NCI-H2171 treated with DMSO at 0.1 percent for 48 hours (cell line): ENCODE data around the gene ATE1.
A peak's percentile ranks its signal among the peaks of the same experiment; 100 is the strongest.

Experiments
- DNase-seq: peaks from one replicate; lab custom pipeline; 2025; lab: John Stamatoyannopoulos, UW

ATE1 gene

DNA sequence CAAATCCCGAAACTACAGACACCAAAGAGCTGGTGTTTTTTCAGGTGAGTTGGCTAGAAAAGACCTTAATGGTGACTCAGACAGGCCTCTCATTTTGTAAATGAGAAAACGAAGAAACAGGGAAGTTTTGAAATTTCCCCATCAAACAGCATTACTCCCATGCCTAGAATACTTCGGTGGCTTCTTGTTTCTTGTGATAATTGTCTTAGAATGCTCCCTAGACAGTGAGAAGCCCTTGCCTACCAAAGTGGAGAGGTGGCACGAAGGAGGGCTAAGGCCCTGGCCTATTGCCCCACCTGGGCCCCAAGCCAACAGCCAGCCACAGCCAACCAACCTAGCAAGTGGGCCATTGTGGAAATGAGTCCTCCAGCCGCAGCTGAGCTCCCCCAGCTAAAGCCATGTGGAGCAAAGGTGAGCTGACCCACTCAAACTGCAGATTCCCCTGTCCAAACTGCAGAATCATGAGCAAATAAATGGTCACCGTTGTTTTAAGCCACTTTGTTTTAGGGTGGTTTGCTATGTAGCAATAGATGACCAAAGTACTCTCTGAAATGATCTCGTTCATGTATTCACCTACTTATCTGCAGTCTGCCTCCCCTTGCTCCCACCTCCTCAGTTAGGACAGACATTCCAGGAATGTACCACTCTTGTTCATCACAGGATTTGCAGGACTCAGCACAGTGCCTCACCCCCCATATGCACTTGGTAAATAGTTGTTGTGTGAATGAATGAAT lies 231.9 kb downstream of the ATE1 start:
- DNase-seq, result no peak

DNA sequence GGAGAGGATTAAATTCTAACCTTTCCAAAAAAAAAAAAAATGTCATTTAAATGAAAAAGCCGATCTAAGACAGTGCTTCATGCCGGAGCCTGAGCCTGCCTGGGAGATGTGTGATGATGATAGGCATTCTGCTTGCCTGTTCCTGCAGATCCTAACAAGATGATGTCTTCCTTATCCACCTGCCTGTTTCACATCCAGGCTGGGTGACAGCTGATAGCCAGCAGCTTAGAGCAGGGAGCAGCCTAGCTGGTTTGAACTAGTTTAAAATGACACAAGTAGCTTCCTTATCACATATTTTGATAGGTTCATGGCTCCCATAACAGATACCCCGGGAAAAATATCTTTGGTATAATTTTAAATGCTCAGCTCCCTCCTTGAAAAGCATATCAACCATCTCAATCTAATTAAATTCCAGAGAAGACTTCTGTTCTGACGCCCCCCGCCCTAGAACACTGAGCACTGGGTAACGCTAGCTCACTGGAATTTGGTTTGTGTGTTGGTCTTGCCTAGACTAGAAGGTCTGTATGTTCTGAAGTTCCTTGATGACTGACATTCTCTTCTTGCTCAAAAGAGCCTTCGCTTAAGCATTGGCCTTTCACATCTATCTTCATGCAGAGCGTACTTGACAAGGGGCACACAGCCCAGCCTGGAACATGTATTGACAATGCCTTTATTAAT lies 232.7 kb downstream of the ATE1 start:
- peak; percentile 22 for DNase-seq

DNA sequence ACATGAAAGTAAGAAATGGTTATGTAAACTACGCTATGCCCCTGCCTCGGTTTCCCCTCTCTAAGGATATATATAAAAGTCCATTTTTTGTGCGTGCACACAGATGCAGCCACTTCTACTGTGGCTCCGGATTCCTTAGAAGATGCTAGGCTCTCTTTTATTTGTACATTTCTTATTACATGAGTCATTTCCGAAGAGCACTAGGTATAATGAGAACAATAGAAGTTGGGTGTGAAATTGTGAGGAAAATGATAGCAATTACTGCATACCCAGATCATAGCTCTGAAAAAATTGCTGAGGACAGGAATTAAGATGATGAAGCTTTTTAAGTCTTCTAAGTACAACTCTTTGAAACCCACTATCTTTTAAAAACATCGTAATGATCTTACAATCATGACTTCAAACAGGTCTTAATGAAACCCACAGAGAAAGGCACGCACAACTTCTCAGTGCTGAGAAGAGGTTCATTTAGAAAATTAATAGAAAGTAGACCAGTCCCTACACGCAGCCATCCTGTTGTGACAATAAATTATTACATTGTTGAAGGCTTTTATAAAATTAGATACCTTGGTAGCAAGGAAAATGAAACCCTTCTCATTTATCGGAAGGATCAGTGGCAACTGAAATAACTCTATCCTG lies 233.4 kb downstream of the ATE1 start:
- DNase-seq, result no peak

DNA sequence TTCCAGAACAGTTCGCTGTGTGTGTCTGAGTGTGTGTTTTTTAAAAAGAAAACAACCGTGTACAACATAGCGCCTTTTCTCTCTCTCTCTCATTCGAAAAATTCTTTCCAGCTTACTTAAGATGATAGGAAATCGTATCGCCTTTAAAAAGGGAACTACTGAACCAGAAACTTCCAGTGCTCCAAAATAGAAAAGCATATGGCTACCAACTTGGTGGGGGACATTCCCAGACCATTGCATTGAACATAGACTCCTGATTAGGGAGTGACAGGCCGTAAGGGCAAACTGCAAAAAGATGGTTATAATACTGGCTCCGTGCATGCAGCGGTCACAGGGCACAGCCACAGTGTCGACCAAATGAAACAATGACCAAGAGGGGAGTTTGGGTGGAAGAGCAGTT lies 235.2 kb downstream of the ATE1 start:
- DNase-seq, result no peak

DNA sequence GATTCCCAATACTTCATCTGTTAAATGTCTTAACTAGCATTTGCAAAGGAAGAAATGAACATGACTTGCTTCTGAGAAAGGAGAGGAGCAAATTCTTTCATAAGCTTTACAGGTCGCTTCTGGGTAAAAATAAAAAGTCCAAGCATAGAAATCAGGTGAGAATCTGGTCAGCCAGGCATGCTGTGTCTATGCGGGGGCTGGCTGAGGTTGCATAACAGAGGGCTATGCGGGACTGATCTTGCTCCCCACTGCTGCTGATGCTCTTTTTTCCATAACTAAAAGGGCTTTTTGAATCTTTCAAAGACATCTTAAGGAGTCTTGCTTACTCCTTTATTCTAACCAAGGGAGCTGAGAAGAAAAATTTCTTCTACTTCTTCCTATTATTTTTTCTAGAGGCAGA lies 236.9 kb downstream of the ATE1 start:
- no peak for DNase-seq
